Measurements from ENCODE around the gene FNDC3B.

FNDC3B gene

GRCh38 chr3:172148702-172149565 is 109.6 kb downstream of the FNDC3B start:
- no peak for DNase-seq (ENCODE audit: low read depth in 3 of 3)

GRCh38 chr3:172150268-172150667 is 110.9 kb downstream of the FNDC3B start:
- DNase-seq (ENCODE audit: low read depth in 3 of 3), result no peak

GRCh38 chr3:172150913-172151650 is 111.7 kb downstream of the FNDC3B start:
- DNase-seq (ENCODE audit: low read depth in 3 of 3), result no peak

GRCh38 chr3:172151651-172152649 is 112.6 kb downstream of the FNDC3B start:
- DNase-seq (ENCODE audit: low read depth in 3 of 3), result no peak

- DNase-seq (ENCODE audit: low read depth in 3 of 3), result no peak
Measured at GRCh38 chr3:172152874-172153273, 113.5 kb downstream of the FNDC3B start.

GRCh38 chr3:172153335-172153861 is 114.0 kb downstream of the FNDC3B start:
- DNase-seq (ENCODE audit: low read depth in 3 of 3), result peak in 2 of 3 experiments; percentile 19 to 21

- DNase-seq (ENCODE audit: low read depth in 3 of 3), result no peak
Measured at GRCh38 chr3:172154768-172155664, 115.6 kb downstream of the FNDC3B start.

GRCh38 chr3:172155897-172156585 is 116.7 kb downstream of the FNDC3B start:
- no peak for DNase-seq (ENCODE audit: low read depth in 3 of 3)

GRCh38 chr3:172156586-172156955 is 117.2 kb downstream of the FNDC3B start:
- no peak for DNase-seq (ENCODE audit: low read depth in 3 of 3)

GRCh38 chr3:172157564-172158258 is 118.3 kb downstream of the FNDC3B start:
- no peak for DNase-seq (ENCODE audit: low read depth in 3 of 3)

GRCh38 chr3:172158741-172159140 is 119.4 kb downstream of the FNDC3B start:
- no peak for DNase-seq (ENCODE audit: low read depth in 3 of 3)

GRCh38 chr3:172159376-172159775 is 120.0 kb downstream of the FNDC3B start:
- DNase-seq (ENCODE audit: low read depth in 3 of 3), result no peak

- DNase-seq (ENCODE audit: low read depth in 3 of 3), result no peak
Measured at GRCh38 chr3:172159962-172160538, 120.7 kb downstream of the FNDC3B start.

- DNase-seq (ENCODE audit: low read depth in 3 of 3), result no peak
Measured at GRCh38 chr3:172161133-172161789, 121.9 kb downstream of the FNDC3B start.

GRCh38 chr3:172161959-172162358 is 122.6 kb downstream of the FNDC3B start:
- DNase-seq (ENCODE audit: low read depth in 3 of 3), result no peak

- no peak for DNase-seq (ENCODE audit: low read depth in 3 of 3)
Measured at GRCh38 chr3:172163320-172163719, 123.9 kb downstream of the FNDC3B start.

- DNase-seq (ENCODE audit: low read depth in 3 of 3), result no peak
Measured at GRCh38 chr3:172164620-172165362, 125.4 kb downstream of the FNDC3B start.

GRCh38 chr3:172166261-172166660 is 126.9 kb downstream of the FNDC3B start:
- no peak for DNase-seq (ENCODE audit: low read depth in 3 of 3)

Data from stimulated activated CD4-positive, alpha-beta T cell treated with anti-CD3 and anti-CD28 coated beads, TNF-alpha, amount 100 ng/mL, for 4 hours (primary cell).